HG03575 (cell line): ENCODE results near the gene DUSP10.
A peak's percentile ranks its signal among the peaks of the same experiment; 100 is the strongest.

Source experiments
- ATAC-seq: cut with Tn5 transposase; IDR thresholded peaks from one replicate; pipeline ENCODE4 v1.9.1; 2021; ENCODE audit not compliant: unreplicated experiment, insufficient number of reproducible peaks, low FRiP score; ENCODE audit errors: extremely low read depth

DUSP10 gene

DNA sequence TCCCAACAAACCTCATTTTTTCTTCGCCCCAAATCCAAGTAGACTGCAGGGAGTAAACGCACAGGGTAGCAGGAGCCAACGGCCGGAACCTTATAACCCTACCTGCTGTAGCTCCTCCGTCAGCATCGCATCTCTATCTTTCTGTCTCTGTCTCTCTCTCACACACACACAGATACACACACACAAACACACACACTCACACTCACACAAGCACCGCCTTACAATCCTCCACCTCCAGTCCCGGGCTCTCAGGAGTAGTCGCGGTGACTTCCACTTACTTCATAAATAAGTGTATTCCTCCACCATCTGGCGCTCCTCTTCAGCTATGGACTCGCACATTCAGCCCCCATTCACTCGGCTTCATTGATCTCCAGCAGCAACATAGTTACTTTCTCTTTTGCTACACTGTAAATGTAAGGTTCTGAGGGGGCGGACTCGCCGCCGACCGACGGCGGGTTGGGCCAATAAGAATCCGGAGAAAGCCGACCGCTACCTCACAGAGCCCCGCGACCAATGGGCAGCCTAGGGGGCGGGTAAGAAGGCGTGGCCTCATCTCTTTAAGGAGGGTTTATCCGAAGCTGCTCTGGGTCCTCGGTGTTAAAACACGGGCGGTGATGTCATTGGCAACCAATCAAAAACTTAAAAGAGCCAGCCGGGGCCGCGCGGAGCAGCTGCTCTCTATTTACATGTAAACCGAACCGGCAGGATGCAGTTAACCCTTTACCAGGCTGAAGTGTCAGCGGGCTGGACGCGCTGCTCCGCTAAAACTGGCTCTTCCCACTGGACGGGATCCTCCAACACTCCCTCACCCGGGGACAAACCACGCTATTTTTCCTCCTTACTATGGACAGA, at the start of gene DUSP10:
TSS of gene DUSP10 (minus strand) at position 387 of the 852 bp plus-strand sequence. CDS start 2,345 bp downstream, outside the sequence.
- peak; percentile 80 for ATAC-seq

DNA sequence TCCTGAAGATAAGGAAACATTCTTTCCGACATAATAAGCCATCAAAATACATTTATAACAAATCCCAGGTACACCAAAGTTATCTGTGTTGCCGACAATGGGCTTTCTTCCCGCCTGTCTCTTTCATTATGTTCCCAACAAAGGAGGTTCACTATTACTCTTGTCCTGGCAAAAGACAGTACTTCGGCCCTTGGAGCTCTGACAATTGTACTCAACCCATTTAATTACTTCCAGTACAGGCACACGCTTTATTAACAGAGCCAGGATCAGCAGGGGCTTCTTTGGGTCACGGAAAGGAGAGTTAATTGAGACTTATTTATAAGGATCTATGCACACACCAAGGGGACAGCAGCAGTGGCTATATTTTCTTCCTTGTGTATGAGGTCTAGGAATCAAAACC, 46.6 kb upstream of the DUSP10 start:
- ATAC-seq = no peak

DNA sequence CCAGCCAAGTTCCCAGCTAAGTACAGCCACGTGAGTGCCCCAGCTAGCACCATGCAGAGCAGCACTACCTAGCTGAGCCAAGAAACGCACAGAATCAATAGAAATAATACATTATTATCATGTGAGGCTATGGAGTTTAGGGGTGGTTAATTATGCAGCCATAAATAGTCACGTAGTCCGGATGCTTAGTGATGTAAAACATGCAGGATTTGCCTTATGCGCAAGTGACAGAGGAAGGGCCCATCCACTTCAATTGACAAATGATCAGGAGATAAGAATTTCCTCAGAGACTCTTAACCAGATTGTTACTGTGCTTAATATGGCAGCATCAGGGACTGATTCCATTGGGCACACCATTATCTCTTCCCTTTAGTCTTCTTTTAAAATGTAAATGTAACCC, 44.8 kb upstream of the DUSP10 start:
- ATAC-seq = no peak

DNA sequence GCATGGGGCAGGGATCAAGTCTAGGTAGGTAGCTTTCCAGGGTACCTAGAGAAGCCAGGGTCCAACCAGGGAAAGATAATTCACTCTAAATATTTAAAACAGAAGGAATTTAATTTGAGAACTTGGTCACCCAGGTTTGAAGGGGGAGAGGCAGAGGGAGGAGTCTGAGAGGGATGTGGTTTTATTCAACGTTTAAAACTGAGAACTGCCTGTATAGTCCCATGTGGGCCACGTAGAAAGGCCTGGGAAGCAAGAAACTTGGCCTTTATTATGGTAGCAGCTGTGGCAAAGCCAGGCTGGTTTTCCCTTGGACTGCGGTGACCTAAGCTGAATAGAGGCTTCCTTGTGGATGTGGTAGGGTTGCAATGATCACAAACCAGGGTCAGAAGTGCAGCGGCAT, 42.0 kb upstream of the DUSP10 start:
- no peak for ATAC-seq

DNA sequence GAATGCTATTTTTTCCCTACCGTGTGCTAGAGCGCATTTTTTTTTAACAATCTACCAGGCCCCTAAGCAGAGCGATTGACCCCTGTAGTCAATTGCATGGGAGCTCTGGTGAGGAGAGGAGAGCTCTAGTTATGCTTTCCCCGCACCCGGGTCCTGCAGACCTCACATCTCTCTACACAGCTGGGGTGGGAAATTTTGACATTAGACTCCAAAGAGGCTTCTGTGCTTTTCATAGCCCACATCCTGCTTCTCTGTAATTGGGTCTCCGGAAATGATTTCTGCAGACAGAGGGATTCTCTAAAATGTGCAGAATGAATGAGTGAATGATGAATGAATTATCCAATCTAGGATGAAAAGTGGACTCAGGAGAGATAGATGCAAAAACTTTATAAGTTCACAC, 41.5 kb upstream of the DUSP10 start:
- no peak for ATAC-seq

DNA sequence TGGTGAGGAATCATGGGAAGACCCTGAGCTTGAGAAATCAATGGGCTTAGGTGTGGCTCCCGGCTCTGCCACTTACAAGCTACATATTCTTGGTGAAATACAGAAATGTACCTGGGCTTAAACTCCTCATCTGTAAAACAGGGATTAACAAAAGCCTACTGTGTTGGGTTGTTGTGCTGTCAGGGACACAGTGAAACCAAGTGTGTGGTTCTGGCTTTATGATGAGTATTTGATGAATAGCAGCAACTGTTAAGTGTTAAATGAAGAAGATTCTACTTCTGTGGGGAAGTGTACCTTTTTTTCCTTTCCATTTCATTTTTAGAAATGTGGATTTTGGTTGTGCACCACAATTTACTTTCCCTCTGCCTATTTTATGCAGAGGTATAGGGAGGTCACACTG, 41.1 kb upstream of the DUSP10 start:
- no peak for ATAC-seq

DNA sequence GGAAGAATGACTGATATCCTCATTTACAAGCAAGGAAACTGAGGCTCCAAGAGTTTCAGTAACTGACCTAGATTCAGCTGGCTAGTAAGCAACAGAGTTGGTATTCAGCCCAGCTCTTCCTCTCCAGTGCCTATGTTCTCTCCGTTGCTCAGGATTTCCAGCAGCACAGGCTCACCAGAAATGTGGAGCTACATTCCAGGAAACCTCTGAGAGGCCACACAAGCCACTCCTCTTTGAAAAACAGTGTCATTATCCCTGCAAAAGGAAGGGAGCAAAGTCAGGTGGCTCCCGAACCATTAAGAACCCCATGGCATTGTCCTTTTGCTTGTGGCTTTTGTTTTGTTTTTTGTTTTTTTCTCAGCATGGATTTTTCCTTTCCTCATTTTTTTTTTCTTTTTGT, 40.6 kb upstream of the DUSP10 start:
- ATAC-seq = no peak

DNA sequence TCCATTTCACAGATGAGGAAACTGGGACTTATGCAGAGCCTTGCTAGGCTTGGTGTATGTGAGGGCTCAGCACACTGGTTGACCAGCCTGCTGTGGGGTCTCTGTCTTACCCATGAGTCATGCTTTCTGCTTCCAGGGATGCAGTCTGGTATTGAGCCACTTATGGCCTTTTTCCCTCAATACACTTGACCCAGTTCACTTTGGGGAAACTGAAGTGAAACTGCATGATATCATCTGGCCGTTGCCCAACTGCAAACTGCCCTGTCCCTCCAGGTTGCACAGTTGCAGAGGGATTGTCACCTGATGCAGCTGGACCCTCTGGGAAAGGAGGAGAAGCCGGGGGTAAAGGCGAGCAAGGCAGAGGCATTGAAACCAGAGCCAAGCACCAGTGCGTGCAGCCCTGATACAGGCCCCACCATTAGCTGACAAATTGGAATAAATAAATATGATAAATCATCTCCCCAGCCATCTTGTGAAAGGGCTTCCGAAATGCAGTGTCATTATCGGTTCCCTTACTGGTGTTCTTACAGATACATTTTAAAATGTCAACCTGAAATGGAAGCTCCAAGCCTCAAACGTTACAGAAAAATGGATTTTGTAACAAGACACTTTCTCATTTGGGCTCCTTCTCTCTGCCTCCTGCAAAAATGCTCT, 39.3 kb upstream of the DUSP10 start:
- no peak for ATAC-seq

DNA sequence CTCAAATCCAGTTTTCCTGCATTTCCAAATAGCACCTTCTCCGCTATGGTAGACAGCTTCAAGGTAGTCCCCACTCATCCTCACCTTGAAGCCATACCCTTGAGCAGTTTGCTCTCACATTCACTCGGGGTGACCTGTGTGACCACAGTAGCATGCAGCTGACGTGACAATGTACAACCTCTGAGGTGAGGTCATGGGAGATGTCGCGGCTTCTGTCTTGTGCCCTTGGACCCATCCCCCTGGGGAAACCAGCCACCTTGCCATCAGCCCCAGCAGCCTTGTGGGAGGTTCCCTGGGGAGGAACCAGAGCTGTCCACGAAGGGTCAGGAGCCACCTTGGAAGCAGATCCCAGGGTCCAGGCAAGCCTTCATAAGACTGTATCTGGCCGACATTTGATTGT, 38.3 kb upstream of the DUSP10 start:
- ATAC-seq = no peak

DNA sequence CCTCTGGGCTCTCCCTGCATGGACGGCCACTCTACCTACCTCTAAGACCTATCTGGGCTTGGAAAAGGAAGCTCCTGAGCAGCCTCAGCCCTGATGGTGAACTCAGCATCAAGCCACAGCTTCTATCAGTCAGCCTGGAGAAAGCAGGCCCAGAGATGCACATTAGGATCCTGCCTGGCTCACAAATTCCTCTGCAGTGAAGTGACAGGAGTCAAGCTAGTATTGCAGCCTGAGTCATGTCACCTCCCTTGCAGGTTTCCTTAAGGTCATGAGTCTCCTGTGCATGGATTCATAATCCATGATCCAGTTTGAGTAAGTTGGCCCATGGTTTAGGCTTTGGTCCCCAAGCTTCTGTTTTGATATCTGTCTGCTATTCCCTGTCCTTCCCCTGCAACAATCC, 37.9 kb upstream of the DUSP10 start:
- ATAC-seq = no peak

DNA sequence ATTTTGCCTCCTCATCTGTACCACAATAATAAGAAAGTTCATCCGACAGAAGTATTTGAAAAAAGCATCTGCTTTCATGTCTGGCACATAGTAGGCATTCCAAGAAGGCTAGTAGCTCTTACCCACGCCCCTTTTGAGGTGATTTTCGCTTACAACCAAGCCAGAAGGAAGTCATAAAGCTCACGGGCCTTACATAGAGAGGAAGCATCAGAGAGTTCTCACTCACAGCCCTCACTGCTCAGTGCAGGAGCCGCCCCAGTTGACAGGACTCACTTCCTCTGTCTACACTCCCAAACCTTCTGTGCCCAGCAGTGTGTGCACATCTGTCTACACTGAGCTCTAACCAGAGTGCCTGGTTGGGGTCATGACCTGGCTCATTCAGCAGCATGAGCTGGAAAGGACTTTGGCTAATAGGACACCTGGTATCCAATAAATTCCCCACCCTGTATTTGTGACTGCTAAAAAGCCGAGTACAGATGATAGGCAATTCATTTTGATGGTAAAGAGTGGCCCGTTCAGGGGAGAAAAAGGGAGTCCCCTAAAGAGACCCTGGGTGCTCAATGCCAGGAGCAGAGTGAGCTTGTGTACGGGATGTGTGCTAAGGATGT, 36.8 kb upstream of the DUSP10 start:
- ATAC-seq = no peak

DNA sequence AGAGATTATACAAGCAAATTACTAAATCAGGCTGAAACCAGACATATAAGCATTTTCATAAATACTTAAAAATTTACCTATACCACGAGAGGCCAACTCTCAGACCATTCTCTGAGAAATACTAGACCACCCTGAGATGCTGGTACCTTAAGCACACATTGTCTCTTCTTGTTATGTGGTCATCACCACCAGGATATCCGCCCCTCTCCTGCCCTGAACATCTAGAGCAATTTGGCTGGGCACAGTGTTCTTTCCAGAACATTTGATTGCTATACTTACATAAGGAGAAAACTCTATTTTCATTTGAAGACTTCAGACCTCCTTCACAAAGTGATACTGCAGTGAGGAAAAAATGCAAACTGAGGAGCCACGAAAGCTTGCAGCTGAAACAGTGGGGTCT, 36.2 kb upstream of the DUSP10 start:
- ATAC-seq = no peak

DNA sequence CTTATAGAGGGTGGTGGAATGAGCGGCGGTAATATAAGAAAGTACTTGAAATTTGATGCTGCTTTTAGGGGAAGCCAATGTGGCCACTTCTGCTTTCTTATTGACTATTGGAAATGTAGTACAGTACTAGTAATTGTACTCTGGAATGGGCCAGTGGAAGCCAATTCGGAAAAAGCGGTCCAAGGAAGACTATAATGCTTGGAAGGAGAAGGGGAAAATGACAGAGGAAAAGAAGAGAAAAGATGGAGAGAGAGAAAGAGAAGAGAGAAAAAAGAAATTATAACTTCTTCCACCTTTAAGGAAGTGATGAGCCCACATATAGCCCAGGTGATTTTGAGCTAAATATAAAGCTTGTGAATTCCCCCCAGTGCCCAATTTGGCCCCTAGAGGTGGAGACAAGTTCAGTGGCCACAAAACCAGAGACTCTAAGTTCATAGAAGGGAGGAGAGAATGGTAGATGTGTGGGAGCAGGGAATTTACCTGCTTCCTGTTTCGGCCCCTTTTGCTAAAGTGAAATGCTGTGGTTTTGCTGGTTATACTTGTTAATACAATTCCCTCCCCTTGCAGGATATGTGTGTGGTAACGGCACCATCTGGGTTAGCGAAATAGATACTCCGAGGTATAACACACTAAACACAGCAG, 35.7 kb upstream of the DUSP10 start:
- ATAC-seq = peak; percentile 54

DNA sequence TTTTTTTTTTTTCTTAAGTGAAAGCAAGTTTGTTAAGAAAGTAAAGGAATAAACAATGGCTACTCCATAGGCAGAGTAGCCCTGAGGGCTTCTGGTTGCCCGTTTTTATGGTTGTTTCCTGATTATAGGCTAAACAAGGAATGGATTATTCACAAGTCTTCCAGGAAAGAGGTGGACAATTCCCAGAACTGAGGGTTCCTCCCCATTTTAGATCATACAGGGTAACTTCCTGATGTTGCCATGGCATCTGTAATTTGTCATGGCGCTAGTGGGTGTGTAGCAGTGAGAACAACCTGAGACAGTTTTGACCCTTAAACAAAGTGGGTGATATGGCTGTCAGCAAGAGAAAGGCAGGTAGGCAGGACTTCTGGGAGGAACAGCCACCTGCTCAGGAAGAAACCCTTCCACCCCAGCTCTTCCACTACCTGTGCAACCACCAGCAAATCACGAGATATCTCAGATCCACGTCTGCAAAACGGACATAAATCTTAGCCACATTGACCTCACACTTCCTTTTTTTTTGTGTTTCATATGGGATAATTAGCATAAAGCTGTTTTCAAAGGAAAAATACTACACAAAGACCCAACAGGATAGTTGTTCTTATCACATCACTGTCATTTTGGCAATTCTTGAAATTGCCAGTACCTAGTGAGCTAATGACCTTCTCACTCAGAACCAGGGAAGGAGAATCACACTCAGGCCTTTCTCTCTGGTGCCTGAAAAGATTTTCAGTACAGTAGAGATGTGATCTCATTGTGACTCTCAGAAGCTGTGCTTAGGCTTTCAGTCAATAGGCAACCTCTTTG, 34.8 kb upstream of the DUSP10 start:
- ATAC-seq = no peak

DNA sequence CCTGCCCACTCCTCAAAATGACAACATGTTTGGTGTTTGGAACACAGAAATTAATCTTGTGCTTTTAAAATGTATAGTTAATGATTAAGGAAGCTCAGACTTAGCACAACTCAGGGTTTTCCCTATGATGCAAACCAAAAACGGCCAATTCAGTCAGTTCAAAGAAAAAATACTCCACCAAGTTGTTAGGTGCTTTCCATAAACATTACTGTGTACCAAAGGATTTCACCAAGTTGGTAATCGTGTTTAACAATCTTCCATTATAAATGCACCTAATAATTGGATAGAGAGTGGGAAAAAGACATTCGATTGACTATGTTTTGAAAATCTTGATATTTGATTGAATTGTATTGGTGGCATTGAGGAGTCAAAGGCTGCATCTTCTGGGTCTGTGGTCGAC, 33.3 kb upstream of the DUSP10 start:
- no peak for ATAC-seq

DNA sequence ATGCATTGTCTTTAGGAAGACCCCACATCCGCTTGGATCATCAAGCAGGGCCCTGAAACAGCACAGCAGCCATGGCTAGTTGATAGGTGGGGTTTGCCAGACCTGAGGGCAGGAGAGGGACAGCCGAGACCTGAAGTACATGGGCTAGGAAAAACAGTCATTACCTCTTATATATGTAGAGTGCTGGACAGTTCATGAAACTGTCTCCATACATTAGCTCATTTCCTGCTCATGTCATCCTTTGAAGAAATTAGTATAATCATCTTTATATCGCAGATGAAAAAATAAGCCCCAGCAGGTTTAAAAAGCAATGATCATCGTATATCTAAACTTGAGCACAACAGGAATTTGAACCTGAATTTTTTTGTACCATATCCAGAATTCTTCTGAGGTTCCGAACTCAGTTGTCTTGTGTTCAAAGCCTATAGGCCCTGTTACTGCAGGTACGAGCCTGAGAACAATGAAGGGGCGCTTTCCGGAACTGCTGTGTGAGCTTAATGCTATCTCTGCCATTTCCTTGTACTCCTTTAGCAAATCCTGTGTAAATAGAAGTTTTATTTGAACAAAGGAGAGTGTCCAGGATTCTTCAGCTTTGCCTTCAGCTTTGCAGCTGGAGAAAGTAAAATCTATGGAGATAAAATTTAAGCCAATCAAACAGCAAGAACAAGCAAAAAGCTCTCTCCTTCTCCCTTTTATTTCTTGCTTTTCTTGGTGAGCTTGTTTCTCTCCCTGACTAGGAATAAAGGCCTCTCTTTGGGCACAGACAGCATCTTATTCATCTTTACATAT, 32.4 kb upstream of the DUSP10 start:
- ATAC-seq = no peak

DNA sequence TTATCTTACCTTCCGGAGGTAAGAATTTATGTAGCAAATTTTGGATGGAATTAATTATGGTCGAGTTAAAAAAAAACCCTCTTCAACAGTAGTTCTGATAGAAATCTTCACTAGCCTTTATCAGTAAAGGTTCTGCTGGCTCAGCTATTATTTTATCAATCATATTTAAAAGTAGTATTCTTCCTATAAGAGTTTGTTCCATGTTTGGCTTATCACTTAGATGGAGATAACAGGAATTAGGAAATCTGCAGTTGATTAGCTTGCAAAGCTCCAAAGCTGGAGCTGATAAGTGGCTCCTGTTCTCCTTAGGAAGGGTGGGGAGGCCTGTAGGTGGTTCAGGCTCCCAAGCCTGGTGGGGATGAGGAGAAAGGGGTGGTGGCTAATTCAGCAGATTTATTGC, 31.5 kb upstream of the DUSP10 start:
- no peak for ATAC-seq

DNA sequence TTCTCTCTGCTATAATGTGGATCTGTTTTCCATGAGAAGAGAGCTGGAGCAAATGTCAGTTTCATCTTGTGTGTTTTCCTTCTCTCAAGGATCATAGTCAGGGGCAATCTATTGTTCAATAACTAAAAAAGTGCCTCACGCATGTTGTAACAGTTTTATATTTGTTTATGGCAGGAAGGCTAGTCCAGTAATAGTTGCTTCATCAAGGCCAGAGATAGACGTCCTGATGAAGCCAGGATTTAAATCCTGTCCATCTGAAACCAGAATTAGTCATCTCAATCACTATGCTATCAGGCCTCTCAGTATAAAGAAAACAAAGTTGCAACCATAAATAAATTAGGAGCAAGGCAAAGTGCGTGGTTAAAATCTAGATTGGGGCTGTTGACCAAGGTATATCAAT, 30.2 kb upstream of the DUSP10 start:
- ATAC-seq = no peak
